NCI-H774 (cell line): ENCODE data around the gene NLRP14.

ENCODE experiments used
- DNase-seq: peaks from one replicate; lab custom pipeline; 2025; lab: John Stamatoyannopoulos, UW

NLRP14 gene, protein sequence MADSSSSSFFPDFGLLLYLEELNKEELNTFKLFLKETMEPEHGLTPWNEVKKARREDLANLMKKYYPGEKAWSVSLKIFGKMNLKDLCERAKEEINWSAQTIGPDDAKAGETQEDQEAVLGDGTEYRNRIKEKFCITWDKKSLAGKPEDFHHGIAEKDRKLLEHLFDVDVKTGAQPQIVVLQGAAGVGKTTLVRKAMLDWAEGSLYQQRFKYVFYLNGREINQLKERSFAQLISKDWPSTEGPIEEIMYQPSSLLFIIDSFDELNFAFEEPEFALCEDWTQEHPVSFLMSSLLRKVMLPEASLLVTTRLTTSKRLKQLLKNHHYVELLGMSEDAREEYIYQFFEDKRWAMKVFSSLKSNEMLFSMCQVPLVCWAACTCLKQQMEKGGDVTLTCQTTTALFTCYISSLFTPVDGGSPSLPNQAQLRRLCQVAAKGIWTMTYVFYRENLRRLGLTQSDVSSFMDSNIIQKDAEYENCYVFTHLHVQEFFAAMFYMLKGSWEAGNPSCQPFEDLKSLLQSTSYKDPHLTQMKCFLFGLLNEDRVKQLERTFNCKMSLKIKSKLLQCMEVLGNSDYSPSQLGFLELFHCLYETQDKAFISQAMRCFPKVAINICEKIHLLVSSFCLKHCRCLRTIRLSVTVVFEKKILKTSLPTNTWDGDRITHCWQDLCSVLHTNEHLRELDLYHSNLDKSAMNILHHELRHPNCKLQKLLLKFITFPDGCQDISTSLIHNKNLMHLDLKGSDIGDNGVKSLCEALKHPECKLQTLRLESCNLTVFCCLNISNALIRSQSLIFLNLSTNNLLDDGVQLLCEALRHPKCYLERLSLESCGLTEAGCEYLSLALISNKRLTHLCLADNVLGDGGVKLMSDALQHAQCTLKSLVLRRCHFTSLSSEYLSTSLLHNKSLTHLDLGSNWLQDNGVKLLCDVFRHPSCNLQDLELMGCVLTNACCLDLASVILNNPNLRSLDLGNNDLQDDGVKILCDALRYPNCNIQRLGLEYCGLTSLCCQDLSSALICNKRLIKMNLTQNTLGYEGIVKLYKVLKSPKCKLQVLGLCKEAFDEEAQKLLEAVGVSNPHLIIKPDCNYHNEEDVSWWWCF

DNA sequence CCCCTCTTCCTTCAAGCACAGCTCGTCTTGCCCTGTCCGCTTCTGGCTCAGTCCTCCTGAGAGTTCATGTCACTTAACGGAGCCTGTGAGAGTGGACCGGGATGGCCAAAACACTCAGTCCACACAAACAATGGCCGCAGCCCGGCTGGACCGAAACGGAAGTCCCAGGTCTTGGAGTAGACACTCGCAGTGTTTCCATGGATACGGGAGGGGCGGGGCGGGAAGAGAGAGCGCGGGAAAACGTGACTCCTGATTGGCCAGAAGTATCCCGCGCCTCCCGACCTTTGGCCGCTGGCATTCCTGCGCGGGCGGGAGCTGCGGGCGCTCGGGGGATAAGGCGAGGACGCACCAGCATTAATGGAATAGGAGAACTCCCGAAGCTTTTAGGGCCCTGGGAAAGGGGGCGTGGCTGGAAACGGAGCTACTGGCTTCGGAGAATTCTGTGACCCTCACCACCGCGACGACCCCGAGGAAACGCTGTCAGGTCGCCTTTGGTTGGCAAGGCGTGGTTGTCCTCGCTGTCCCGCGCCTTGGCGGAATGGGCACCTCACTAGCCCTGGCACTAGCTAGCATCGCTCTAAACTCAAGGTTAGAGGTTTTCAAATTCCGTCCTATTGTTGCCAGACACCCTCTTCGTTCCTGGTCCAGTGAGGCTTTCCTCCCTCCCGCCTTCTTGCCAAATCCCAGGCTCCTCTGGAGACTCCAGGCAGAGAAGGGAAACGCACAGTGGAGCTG, at the start of gene NLRP14, which contains the start of gene ZNF214:
NLRP14 (plus strand) TSS at position 297 of the 735 bp plus-strand sequence. CDS start 18,108 bp downstream, outside the sequence.
ZNF214 (minus strand) TSS at position 164 of the 735 bp plus-strand sequence. CDS start 17,511 bp downstream, outside the sequence.
- peak; percentile 93 for DNase-seq

DNA sequence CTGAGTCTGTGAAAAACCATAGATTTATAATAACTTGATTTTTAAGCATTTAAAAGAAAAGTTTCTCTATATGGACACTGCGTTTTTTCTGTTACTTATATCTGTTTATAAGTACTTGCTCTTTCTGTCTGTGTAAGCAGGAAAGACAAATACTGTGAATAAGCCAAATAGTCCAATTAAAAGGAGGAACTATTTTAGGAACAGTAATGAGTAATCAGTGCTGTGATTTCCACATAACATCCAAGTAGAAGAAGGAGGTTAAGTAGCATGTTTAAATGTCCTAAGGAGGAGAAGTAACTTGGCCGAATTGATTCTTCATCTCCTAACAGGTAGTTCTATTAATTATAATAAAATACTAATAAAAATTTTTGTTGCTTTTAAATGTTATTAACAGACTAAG, 40.9 kb upstream of the NLRP14 start:
- no peak for DNase-seq

DNA sequence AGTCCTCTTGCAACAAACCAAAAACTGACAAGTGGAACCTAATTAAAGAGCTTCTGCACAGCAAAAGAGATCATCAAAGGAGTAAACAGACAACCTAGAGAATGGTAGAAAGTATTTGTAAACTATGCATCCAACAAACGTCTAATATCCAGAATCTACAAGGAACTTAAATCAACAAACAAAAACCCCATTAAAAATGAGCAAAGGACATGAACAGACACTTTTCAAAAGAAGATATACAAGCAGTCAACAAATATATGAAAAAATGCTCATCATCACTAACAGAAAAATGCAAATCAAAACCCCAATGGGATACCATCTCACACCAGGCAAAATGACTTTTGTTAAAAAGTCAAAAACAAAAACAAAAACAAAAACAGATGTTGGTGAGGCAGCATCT, 33.8 kb upstream of the NLRP14 start:
- DNase-seq = no peak

DNA sequence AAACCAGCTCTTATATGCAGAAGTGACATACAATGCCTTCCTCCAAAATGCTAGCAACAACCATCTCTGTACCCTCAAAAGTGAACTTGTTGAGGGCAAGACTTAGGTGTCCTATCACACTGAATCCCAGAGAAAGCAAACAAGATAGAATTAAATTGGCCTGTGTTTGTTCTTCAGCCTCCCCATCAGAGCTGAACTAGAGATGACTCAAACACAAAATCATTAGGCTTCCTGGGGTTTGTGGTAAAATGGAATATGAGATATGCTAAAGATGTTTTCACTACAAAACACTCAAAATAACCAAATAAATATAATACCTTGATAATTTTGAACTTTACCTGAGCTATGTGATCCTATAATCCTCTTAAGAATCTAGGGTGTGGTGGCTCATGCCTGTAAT, 31.8 kb upstream of the NLRP14 start:
- no peak for DNase-seq

DNA sequence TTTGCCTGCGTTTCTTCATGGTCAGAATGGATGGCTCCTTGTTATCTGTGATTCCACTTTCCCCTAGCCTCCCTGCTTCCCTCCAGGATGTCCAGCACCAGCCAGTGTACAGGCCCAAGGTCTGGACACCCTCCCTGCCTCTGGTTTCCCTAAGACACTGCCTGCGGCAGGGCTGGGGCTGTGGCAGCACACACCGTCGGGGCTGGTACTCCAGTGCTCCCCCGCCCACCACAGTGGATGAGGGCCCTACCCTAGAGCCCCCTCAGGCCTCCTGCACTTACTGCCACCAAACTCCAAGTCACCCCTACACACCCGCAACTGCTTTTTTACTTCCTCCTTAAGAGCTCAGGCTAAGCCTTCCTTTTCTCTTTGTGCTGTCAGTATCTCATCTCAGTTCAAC, 29.1 kb upstream of the NLRP14 start:
- no peak for DNase-seq

DNA sequence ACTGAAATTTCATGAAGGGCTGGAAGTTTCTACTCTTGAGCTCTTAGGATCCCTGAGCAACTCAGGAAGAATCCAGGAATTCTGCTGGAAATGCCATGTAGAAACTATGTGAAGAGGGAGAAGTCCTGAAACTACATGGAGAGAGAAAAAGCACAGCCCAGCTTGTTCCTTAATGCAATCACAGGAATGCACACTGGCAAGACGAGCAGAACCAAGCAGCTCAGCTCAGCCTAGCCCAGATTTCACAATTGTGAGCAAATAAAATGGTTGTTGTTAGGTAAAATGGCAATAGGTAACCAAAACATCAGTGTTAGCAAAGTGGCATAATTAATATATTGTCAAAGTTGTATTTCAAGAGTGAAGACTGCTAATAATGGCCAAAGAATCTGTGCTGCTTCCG, 28.3 kb upstream of the NLRP14 start:
- DNase-seq = no peak

DNA sequence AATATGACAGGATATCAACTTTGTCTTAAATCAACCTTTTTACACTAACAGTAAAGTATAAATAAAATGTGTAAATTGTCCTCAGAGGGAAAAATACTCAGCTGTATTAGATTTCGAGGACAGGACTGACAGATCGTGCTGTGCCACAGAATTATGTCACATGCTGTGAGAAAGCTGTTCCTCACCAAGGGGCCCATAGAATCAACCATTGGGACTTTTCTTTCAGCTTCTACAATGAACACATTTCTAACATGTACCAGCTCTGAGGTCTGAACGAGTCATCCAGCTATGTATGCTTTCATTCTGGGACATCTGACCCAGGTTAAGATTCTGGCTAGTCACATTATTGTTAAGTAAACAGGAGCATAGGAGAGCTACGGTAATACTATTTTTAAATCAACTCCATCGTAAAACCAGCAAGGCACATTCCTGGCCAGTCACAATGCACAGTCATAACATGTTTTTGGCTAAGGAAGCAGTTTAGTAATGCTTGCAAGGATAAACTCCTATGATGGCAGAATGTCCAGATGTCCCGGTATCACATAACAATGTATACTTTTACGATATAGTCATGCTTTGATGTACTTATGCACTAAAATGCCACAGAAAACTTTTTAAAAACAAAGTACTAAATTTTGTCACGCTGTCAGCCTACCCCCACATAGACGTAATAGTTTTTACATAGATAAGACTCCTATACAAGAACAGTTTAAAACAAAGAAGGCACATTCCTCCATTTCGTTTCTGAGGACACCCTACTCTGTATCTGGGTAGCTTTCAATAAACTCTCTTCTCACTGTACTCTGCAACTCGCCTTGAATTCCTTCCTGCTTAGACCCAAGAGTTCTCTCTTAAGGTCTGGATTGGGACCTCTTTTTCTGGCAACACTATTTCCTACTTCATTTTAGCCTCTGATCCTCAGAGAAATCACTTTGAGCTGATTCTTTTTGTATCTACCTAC, 27.5 kb upstream of the NLRP14 start:
- no peak for DNase-seq

DNA sequence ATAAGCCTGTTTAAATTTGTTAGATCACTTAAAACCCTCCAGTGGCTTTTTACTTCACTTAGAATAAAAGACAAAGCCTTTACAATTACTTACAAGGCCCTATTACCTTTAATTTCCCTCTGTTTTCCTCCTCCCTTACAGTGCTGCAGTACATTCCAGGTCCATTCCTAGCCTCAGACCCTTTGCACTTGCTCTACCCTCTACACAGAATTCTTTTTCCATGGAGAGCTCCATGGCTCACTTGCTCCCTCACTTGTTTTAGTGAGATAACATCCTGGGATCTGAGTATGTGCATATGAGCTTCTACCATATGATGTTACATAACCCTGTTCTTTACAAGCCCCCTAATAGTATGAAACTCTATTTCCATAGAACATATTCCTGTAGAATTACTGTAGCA, 24.6 kb upstream of the NLRP14 start:
- no peak for DNase-seq

DNA sequence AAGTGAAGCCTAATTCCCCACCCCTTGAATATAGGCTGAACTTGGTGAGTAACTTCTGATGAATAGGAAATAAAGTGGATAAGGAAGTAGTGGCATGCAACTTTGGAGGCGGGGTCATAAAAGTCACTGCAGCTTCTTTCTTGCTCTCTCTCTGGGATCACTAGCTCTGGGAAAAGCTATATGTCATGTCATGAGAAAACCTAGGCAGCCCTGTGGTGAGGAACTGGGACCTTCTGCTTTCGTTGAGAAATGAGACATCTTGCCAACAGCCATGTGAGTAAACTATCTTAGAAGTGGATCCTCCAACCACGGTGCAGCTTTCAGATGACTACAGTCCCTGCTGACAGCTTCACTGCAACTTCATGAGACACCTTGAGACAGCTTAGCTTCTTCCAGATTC, 15.8 kb upstream of the NLRP14 start:
- no peak for DNase-seq

DNA sequence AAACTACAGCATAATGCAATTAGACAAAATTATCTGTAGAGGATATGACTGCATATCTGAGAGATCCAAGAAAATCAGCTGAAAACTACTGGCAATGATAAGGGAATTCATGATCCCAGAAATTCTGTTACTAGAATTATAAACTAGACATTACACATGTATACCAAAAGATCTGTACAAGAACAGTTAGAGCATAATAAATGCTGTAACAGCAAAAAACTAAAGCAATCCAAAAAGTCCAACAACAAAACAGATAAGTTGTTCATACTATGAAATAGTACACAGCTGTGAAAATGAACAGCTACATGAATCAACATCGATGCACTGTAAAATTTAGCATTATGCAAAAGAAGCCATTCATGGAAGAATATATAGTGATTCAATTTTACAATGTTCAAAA, 6.2 kb upstream of the NLRP14 start:
- no peak for DNase-seq

DNA sequence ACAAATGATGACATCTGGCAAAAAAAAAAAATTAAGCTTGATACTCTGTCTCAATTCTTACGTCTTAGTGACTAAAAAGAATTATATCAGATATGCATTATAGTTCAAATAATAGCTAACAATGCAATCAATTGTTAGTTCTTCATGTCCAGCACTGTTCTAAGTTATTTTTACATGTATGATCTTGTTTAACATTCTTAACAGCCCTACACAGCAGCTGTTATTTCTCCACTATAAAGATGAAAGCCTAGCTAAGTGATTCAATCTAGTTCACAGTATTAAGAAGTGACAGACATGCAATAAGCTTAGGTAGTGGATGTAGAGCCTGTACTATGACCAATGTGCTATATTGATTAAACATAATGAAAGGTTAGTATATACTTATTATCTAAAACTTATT, 4.3 kb upstream of the NLRP14 start:
- no peak for DNase-seq

DNA sequence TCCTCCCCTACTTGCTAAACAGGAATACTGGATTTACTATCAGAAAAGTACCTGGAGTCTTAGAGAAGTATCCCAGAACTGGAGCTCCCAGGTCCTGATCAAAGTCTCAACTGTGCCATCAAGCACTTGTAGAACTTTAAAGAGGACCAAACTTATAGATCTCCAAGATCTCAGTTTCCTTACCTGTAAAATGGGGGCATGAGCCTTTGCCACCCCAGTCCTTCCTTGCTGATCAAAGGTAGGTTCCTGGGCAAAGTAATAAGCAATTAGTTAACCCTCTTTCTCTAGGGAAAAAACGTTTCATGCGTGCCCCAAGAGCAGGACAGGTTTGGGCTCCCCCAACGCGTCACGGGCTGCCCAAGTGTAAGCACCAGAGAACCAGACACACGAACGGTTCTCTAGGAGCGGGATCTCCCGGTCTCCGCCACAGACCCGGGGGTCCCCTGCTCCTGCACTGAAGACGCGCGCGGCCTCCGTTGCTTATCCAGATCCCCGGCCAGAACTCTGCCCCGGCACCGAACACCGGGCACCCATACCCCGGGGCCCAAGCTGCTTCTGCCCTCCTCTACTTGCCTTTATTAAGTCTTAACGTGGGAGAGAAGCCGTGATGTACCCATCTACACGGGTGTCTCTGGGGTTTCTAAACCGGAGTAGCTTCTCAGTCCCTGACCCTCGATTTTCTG, 638 bp upstream of the NLRP14 start:
- DNase-seq = no peak

DNA sequence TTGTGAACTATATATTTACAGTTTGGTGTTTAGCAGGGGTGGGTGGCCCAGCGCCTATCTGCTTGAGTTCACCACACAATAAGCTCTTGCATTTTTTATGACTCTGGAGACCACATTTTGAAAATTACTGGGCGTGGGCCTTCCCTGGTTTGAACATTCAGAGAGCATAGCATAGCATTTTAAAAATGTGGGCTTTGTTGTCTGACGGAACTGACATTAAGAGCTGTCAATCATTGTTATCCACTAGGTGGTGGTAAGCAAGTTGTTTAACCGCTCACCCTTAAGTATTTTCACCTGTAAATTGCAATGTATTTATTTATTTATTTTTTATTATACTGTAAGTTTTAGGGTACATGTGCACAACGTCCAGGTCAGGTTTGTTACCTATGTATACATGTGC, 1.0 kb downstream of the NLRP14 start:
- no peak for DNase-seq

DNA sequence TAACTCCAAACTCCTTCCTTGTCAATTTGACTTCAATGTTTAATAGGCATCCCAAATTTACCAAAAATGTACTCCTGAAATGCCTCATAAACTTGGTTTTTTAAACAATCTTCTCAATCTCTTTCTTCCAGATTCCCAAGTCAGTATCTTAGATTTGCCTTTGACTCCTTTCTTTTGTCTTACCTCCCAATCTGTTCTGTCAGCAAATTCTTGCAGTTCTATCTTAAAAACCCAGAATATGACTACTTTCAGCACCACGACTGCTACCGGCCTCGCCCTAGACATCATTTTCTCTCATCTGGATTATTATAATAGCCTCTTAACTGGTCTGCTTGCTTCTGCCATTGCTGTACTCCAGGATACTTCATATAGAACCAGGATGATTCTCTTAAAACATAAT, 7.9 kb downstream of the NLRP14 start:
- no peak for DNase-seq

DNA sequence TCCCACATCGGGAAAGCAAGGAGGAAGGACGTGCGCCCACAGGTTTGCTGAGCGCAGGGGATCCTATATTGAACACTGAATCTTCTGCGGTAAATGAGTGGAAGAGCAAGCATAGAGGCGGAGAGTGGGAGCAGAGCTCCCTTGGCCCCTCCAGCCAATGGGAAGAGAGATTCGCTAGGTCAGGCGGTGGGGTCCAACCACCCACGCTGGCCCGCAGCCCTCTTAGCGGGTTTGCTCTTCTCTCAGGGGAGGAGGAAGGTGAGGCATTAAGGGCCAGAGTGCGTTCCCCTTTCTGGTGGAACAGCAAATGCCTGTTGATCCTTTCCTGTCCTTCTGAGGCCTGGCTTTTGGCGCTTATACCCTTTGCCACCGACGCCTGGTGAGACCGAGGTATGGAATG, 10.6 kb downstream of the NLRP14 start:
- DNase-seq = no peak

DNA sequence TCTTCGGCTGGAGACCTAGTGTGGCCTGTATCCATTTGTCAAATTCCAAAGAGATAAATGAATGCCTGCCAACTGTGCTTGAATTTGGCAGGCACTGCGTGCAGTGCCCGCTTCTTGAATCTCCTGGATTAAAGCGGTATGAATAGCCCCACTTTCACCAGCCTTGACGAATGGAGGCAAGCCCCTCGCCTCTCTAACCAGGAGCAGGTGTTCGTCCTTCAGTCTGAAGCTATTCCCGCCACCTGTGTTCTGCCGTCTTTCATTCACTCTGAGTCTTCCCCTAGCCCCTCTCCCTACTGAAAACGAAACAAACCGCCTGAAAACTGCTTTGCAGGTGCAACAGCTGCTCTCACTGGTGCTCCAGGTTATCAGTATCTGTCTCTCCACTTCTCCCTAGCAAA, 11.2 kb downstream of the NLRP14 start:
- DNase-seq = no peak

DNA sequence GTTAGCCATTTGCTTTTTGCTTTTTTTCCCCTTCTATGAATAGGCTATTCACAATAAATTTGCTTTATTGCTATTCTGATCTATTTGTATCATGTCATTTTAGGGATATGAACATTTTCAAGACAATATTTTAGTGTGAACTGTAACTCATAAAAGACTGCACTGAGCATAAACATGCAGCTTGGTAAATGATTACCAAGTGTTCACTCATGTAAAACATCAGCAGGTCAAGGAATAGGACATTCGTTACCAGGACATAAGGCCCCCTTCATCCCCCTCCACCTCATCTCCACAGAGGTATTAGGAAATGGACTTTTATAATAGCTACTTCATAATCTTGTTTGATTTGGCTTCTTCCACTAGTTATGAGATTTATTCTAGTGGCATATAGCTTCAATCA, 12.4 kb downstream of the NLRP14 start:
- no peak for DNase-seq

DNA sequence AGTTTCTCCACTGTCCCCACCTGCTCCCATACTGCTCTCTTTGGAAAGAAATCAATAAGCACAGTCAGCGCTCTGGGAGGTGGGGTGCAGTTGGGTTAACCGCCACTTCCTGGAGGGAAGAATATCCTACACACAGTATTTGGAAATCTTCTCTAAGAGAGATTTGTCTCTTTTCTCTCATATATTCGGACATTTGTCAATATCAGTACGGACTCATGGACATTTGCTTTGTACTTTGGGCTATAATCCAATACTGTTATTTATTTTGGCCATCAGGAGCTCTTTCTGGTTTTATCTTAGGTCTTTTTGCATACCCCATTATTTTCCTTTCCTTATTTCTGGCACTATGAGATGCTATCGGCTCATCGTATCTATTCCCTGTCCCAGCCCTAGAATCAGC, 13.7 kb downstream of the NLRP14 start:
- no peak for DNase-seq

DNA sequence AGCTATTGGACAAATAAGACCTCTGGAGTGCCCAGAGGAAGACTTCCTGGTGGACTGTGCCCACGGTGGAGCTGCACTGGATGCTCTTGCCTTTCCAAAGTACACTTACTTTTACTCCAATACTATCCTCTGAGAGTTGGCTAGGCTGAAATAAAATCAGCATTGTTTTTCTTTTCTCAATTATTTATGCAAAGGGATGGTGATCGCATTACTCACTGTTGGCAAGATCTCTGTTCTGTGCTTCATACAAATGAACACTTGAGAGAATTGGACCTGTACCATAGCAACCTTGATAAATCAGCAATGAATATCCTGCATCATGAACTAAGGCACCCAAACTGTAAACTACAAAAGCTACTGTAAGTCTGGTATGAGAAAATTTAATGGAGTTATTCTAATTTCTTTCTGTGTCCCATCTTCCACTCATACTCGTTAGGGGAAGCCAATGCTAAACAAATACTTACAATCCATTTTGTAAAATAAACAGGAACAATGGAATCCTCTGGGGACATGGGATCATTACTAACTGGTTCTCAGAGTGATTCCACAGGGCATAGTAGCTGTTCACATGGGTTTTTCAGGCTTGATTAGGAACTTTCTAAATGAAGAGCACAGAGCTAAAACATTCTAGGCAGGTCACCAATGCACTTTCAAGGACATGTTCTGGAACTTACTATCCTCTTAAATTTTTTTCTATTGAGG, 26.3 kb downstream of the NLRP14 start:
- no peak for DNase-seq

DNA sequence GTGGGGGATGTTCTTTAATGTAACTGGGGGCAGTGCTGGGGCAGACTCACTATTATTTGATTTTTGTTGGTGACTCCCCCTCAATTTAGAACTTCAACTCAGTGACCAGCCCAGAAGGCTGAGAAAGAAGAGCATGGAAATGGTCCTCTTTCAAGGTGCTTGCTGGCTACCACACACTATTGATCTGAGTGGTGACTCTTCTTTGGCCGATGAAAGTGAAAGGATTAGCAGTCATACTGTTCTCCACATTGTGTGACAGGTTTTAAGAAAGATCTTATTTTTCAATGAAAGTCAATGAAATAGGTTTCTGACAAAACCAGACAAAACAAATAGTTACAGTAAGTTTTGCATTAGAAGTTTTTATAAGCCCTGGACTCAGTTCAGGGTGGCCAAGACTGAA, 29.9 kb downstream of the NLRP14 start:
- no peak for DNase-seq
